Ovary (tissue), 9 donors: Measurements from ENCODE around the gene GALNTL6. TPM values are rescaled to one million over a fixed set of nuclear protein-coding genes. Genes with fewer than 3 reads are reported as not detected.

Experiments used
- DNase-seq, 5 donors: peaks; one replicate each; pipeline ENCODE4 v3.0.0-alpha.2; 2019 to 2020
- H3K27ac ChIP-seq, 2 donors: fragments of 200-600 bp; one replicate each; pipeline versions ENCODE4 v1.5.1 to v1.8.0; 2019 to 2022
- H3K27me3 ChIP-seq: fragments of 200-600 bp; one replicate; pipeline ENCODE4 v1.8.0; 2022
- H3K36me3 ChIP-seq: fragments of 200-600 bp; sonication (generic); one replicate; pipeline ENCODE4 v1.5.1; 2019
- H3K4me1 ChIP-seq: one replicate; pipeline ENCODE4 v1.8.1; 2013; ENCODE audit warnings: mild to moderate bottlenecking, moderate library complexity; ENCODE audit not compliant: insufficient read depth
- H3K4me3 ChIP-seq: fragments of 200-600 bp; sonication (generic); one replicate; pipeline ENCODE4 v1.5.1; 2017
- H3K9me3 ChIP-seq, 2 donors: fragments of 200-600 bp in 1 of 2; sonication (generic) in 1 of 2; one replicate each; pipeline versions ENCODE4 v1.5.1 to v1.8.1; 2013 to 2019; ENCODE audit warnings: mild to moderate bottlenecking in 1 of 2, moderate library complexity in 1 of 2
- EP300 ChIP-seq: sonication (generic); formaldehyde crosslinking; IDR thresholded peaks from one replicate; pipeline ENCODE4 v1.6.1; 2017; ENCODE audit warnings: antibody characterized with exemption
- POLR2A ChIP-seq: fragments of 450-650 bp; IDR thresholded peaks from one replicate; pipeline ENCODE4 v1.6.1; 2017; ENCODE audit warnings: antibody characterized with exemption, mild to moderate bottlenecking, moderate library complexity
- WGBS, 3 donors: extraction: QIAGEN DNeasy Blood & Tissue Kit in 1 of 3; methylation state at CpG; one replicate each; pipeline versions ENCODE4 v1.1.5 to v1.1.7; 2013 to 2017; 5-methylcytosine and 5-hydroxymethylcytosine counted together
- intact Hi-C, 4 donors: fragments of 100-400 bp; cut with DNase I; formaldehyde crosslinking; loops; one replicate each; pipeline versions ENCODE4 v1.11.0 to v1.15.1; 2022 to 2023
- polyA plus RNA-seq, 2 donors: library from polyadenylated mRNA; stranded (reverse); fragments of 200-250 nt in 1 of 2; fragments of 350-450 nt in 1 of 2; fragmentation: Illumina TruSeq in 1 of 2; extraction: RNeasy Lipid Tissue Mini Kit (QIAGEN cat#74804) in 1 of 2; gene quantifications; one replicate each; pipeline ENCODE4 v1.2.3, GENCODE V29; 2013 to 2014
- total RNA-seq, 7 donors: library from RNA; depleted of rRNA in 2 of 7; stranded (reverse); fragments of >200 nt in 2 of 7; fragmentation: NEBNext Ultra II Directional in 3 of 7; extraction: Animal tissue kit (Norgen Biotek cat#: 25700) in 3 of 7; gene quantifications; one replicate each; pipeline versions ENCODE4 v1.1.0 to v1.2.4, GENCODE V29; 2016 to 2023
- TF ChIP-seq, protein P1 (sequence below), 3 donors: fragments of 450-650 bp in 2 of 3; fragments of 200-600 bp in 1 of 3; IDR thresholded peaks; one replicate each; pipeline versions ENCODE4 v1.5.1 to v1.8.0; 2016 to 2022; ENCODE audit warnings: antibody characterized with exemption in 3 of 3, mild to moderate bottlenecking in 1 of 3
- donor health status: DM: no; HTN: no; CAD: no; lungs with moderate emphysema.
- donor health status: DM: no; HTN: no; CAD: no.
- donor health status: Bipolar disorder and iron deficiency.
- donor health status: DM: yes; HTN: yes; CAD: no.
- donor health status: DM: no; HTN: no; CAD: no.
- donor health status: DM: yes; HTN: yes; CAD: no.

The GALNTL6 gene
- total and polyA plus RNA-seq, 9 donors: 0.11 to 1.8 TPM; not detected in 7

DNA sequence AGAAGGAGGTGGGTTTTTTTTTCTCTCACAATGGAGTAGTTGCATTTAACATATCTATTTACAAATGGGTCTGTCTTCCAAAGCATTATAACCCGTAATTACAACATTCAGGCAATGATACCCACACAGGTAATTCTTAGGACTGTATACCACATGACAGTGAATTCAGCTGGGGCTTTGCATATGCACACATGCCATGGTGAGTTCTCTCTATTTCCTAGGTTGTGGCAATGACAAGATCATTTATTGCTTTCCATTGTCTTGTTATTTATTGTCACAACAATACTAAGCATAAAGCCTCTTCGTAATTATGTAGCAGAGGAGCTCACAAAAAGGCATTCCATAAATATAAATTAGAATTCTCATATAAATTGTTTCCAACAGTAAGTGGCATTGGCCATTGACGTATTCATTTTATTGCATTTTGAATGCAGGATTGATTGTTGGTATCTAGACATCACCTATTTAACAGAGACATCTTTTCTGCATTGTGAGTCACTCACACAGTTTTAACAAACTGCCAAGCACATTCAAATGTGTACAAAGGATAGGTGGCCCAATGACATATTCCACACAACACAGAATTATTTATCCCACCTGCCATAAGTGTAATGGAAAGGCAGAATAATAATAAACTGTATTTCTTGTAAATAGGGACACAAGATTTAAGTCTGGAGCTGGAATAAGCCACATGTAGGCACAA is 964.7 kb downstream of the GALNTL6 start:
- H3K4me3 ChIP-seq: no peak overlapping the region
- H3K9me3 ChIP-seq: no peaks in the 10 kb centered on the region
- no peak overlapping the region for H3K27ac ChIP-seq
- WGBS, 3 donors: 73 to 84% (median 74%) methylated on average over 3 of the region's 3 CpGs
- no peaks in the 10 kb centered on the region for H3K36me3 ChIP-seq
- no peaks in the 10 kb centered on the region for H3K4me1 ChIP-seq
- intact Hi-C loops: no loop called here
- TF ChIP-seq, protein P1, sequence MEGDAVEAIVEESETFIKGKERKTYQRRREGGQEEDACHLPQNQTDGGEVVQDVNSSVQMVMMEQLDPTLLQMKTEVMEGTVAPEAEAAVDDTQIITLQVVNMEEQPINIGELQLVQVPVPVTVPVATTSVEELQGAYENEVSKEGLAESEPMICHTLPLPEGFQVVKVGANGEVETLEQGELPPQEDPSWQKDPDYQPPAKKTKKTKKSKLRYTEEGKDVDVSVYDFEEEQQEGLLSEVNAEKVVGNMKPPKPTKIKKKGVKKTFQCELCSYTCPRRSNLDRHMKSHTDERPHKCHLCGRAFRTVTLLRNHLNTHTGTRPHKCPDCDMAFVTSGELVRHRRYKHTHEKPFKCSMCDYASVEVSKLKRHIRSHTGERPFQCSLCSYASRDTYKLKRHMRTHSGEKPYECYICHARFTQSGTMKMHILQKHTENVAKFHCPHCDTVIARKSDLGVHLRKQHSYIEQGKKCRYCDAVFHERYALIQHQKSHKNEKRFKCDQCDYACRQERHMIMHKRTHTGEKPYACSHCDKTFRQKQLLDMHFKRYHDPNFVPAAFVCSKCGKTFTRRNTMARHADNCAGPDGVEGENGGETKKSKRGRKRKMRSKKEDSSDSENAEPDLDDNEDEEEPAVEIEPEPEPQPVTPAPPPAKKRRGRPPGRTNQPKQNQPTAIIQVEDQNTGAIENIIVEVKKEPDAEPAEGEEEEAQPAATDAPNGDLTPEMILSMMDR (IDR thresholded peaks at IDR 0.05): no peak
- TF ChIP-seq EP300 (no peak), POLR2A (no peak)
- no peak for DNase-seq
- H3K27me3 ChIP-seq: no peaks in the 10 kb centered on the region

DNA sequence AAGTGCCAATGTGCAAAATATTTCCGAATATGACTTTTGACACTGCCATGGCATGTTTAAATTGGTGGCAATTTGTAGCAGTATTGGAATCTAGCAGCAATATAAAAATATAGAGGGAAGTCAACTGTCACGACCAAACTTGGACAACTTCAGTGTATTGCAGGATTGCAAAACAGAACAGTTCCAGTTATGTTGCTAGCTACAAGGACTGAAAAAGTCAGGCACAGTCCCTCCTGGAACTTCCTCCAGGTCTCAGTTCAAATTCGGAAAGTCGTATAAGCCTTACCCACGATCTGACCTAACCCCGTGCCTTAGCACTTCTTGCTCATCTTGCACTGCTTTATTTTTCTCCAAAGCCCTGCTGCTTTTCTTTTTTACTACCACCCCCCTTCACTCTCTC is 965.4 kb downstream of the GALNTL6 start:
- H3K27me3 ChIP-seq: no peaks in the 10 kb centered on the region
- intact Hi-C loops: no loop called here
- no peaks in the 10 kb centered on the region for H3K36me3 ChIP-seq
- H3K9me3 ChIP-seq: no peaks in the 10 kb centered on the region
- 53 to 68% (median 67%) methylated on average over 6 of the region's 6 CpGs for WGBS, 3 donors
- no peak overlapping the region for H3K4me3 ChIP-seq
- TF ChIP-seq POLR2A (no peak), EP300 (no peak)
- TF ChIP-seq, protein P1 (IDR thresholded peaks at IDR 0.05): no peak
- DNase-seq: no peak
- H3K4me1 ChIP-seq: no peaks in the 10 kb centered on the region
- H3K27ac ChIP-seq: no peak overlapping the region

DNA sequence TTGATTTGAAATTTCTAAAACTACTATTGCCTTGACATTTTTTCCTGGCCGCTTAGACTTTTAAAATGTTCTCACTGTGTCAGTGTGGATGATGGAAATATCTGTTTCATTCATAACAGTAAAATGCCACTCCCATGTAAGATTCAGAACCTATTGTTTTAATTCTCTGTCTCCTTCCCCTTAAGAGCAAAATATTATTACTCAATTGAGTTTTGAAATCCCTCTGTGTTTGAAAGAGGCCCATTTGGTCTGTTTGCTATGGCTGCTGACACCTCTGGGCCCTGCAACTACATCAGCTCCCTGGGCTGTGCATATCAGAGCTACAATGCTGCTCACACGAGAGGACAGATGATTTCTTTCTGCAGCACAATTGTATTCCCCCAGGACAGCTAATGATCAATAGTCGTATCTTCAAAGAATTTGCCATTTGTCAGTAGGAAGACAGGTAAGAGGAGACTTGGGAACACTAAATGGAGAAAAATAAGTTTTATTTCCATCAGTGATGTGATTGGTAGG is 967.4 kb downstream of the GALNTL6 start:
- Histone ChIP-seq H3K36me3 (no peaks in the 10 kb centered on the region), H3K9me3 (no peaks in the 10 kb centered on the region), H3K27me3 (no peaks in the 10 kb centered on the region), H3K27ac (no peak overlapping the region), H3K4me1 (no peaks in the 10 kb centered on the region), H3K4me3 (no peak overlapping the region)
- no peak for DNase-seq
- intact Hi-C loops: no loop called here
- TF ChIP-seq EP300 (no peak), POLR2A (no peak)
- TF ChIP-seq, protein P1 (IDR thresholded peaks at IDR 0.05): no peak
- WGBS, 3 donors: 50 to 53% (median 51%) methylated on average over 3 of the region's 3 CpGs

DNA sequence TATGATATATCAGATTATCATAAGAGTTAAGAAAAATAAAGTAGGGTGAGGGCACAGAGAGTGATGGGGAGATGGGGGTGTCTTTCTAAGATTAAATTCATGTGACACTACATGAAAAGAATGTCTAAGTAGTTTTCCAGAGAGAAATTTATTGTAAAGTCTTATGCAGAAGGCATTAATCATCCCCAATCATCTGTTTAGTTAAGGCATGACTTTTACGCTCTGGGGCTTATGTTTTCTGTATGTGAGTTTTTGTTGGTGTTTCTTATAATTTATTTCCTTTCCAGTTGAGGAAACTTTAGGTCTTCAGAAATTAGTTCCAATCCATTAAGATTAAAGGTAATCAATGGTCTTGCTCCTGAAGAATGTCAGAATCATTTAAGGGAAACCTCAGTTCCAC is 972.4 kb downstream of the GALNTL6 start:
- intact Hi-C loops: no loop called here
- no peaks in the 10 kb centered on the region for H3K9me3 ChIP-seq
- no peak for DNase-seq
- H3K27ac ChIP-seq: no peak overlapping the region
- no peaks in the 10 kb centered on the region for H3K36me3 ChIP-seq
- H3K4me1 ChIP-seq: no peaks in the 10 kb centered on the region
- no peak overlapping the region for H3K4me3 ChIP-seq
- TF ChIP-seq POLR2A (no peak), EP300 (no peak)
- TF ChIP-seq, protein P1 (IDR thresholded peaks at IDR 0.05): no peak
- H3K27me3 ChIP-seq: no peaks in the 10 kb centered on the region
- WGBS, 3 donors: 71 to 88% (median 73%) methylated on average over 1 of the region's 1 CpG
